ENCODE measurements around the gene CENPS.

CENPS gene

GRCh38 chr1:10430216-10431069 is at the start of gene CENPS:
Gene CENPS, plus strand, starts transcription at chr1:10430433. Its CDS starts 85 bp downstream, at chr1:10430518.
- peak within 1 kb of the TSS; percentile 90 for H3K4me3 ChIP-seq (ENCODE audit: low read depth, low read length)
- peak; percentile 91 for TF ChIP-seq CTCF (IDR thresholded peaks at IDR 0.05; ENCODE audit: insufficient read depth, low read length, missing control alignments)
- ChIA-PET POLR2A (interaction anchor here (1.0 to 2.0 kb wide), 5 partner anchors 15 to 221 kb away, joined by 3 to 6 read pairs (median 5); partner anchors contain the start of gene KIF1B), CTCF (interaction anchor here (0.8 to 12.3 kb wide), 45 partner anchors 9 to 803 kb away, joined by 3 to 332 read pairs (median 5); partner anchors contain the start of genes CORT, KIF1B and PGD)
- DNase-seq (ENCODE audit: low read depth, low spot score) = no peak

DNA sequence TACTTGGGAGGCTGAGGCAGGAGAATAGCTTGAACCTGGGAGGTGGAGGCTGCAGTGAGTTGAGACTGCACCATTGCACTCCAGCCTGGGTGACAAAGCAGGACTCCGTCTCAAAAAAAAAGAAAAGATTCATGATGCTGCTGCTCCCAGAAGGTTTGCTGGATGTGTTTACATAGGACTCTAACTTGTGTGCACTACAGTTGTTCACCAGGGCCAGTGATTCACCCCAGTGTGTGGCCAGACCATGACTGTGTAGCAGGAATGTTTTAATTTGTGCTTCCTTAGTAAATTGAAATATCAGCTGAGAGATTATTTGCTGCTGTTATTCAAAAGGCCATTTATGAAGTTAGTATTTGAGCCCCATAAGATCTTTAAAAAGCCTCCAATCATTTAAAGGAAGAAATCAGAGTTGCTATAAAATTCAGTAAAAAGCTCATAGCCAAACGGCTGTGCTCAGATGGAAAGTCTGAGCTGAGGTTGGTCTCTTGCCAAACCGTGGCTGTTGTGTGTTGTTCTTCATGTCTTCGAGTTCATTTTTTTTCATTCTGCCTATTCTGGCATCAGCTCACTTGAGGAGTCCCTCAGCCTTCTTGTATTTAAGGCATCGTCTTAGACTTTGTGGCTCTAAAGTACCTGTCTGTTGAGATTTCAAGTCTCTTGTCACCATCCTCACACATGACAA is 49.5 kb upstream of the CENPS start:
- CTCF ChIA-PET = interaction anchor here (1.1 to 3.1 kb wide), 6 partner anchors 18 to 114 kb away, joined by 3 to 54 read pairs (median 10); partner anchors contain the start of genes CENPS and PGD
- TF ChIP-seq CTCF (IDR thresholded peaks at IDR 0.05; ENCODE audit: insufficient read depth, low read length, missing control alignments) = no peak
- DNase-seq (ENCODE audit: low read depth, low spot score) = peak; percentile 71
- POLR2A ChIA-PET = interaction anchor here (1.1 kb wide), 1 partner anchor 45 kb away, joined by 3 read pairs; no protein-coding TSS in a partner anchor
- H3K4me3 ChIP-seq (ENCODE audit: low read depth, low read length) = no peak overlapping the region

GRCh38 chr1:10383630-10384029 is 46.6 kb upstream of the CENPS start:
- CTCF ChIA-PET = interaction anchor here (5.8 kb wide), 1 partner anchor 46 kb away, joined by 34 read pairs; the partner anchor contains the start of gene CENPS
- no peak for DNase-seq (ENCODE audit: low read depth, low spot score)
- POLR2A ChIA-PET = no interaction called here
- no peak overlapping the region for H3K4me3 ChIP-seq (ENCODE audit: low read depth, low read length)
- TF ChIP-seq CTCF (IDR thresholded peaks at IDR 0.05; ENCODE audit: insufficient read depth, low read length, missing control alignments) = no peak

GRCh38 chr1:10384219-10384618 is 46.0 kb upstream of the CENPS start:
- no peak for TF ChIP-seq CTCF (IDR thresholded peaks at IDR 0.05; ENCODE audit: insufficient read depth, low read length, missing control alignments)
- H3K4me3 ChIP-seq (ENCODE audit: low read depth, low read length) = no peak overlapping the region
- CTCF ChIA-PET = interaction anchor here (5.8 kb wide), 1 partner anchor 46 kb away, joined by 34 read pairs; the partner anchor contains the start of gene CENPS
- DNase-seq (ENCODE audit: low read depth, low spot score) = no peak
- POLR2A ChIA-PET = no interaction called here

- CTCF ChIA-PET = interaction anchor here (1.2 to 5.8 kb wide), 6 partner anchors 10 to 177 kb away, joined by 3 to 47 read pairs (median 16); partner anchors contain the start of genes CENPS, KIF1B and PGD
- POLR2A ChIA-PET = interaction anchor here (2.0 kb wide), 1 partner anchor 12 kb away, joined by 23 read pairs; the partner anchor contains the start of gene PGD
- no peak for TF ChIP-seq CTCF (IDR thresholded peaks at IDR 0.05; ENCODE audit: insufficient read depth, low read length, missing control alignments)
- no peak overlapping the region for H3K4me3 ChIP-seq (ENCODE audit: low read depth, low read length)
- no peak for DNase-seq (ENCODE audit: low read depth, low spot score)
Measured at GRCh38 chr1:10386761-10387676, 43.2 kb upstream of the CENPS start.
